Measurements from ENCODE around the gene TIMD4.
"Not testable (repeated sequence)": the region's sequence is repeated elsewhere in the genome, so short reads cannot be mapped to it uniquely, and the experiment has no call there.

DNA sequence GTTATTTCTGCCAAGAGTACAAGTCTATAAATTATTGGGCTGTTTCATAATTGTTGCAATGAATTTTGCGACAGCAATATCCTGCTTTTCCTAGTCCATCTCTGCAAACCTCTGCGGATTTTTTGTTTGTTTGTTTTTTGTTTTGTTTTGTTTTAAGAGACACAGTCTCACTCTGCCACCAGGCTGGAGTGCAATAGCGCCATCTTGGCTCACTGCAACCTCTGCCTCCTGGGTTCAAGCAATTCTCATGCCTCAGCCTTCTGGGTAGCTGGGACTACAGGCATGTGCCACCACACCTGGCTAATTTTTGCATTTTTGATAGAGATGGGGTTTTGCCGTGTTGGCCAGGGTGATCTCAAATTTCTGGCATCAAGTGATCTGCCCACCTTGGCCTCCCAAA, 37.3 kb downstream of the TIMD4 start:
- not testable (repeated sequence) for TF ChIP-seq EZH2 (IDR thresholded peaks at IDR 0.05; ENCODE audit: low read depth, unreplicated experiment); CREB1 (CRISPR knock-in tag; IDR thresholded peaks at IDR 0.05; ENCODE audit: low read depth); STAT1 (IDR thresholded peaks at IDR 0.05; ENCODE audit: unreplicated experiment); EZH2phosphoT487 (IDR thresholded peaks at IDR 0.05; ENCODE audit: unreplicated experiment); REST (IDR thresholded peaks at IDR 0.05; ENCODE audit: unreplicated experiment)
- peak; percentile 54 to 73 for TF ChIP-seq CTCF (conservative IDR thresholded peaks at IDR 0.05; ENCODE audit: low read depth in 2 of 2)
